ENCODE measurements around the gene KDM4E.

DNA sequence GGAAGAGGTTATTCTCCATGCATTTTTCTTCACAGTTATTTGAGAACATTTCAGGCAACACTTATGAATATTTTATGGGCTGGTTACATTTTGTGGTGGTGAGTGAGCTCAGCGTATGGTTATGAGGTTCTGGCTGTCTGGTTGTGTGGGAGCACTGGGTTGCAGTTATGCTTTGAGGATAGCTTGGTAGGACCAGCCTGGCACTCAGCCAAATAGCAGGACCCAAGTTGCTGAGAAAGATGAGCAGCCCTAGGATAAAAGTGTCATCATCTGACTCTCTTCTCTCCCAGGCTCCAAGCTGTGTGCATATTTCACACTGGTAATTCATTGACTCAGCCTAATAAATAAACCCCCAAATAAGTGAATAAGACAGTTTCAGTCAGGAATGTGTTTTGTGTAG is 33.6 kb downstream of the KDM4E start:
- TF ChIP-seq, protein P1, sequence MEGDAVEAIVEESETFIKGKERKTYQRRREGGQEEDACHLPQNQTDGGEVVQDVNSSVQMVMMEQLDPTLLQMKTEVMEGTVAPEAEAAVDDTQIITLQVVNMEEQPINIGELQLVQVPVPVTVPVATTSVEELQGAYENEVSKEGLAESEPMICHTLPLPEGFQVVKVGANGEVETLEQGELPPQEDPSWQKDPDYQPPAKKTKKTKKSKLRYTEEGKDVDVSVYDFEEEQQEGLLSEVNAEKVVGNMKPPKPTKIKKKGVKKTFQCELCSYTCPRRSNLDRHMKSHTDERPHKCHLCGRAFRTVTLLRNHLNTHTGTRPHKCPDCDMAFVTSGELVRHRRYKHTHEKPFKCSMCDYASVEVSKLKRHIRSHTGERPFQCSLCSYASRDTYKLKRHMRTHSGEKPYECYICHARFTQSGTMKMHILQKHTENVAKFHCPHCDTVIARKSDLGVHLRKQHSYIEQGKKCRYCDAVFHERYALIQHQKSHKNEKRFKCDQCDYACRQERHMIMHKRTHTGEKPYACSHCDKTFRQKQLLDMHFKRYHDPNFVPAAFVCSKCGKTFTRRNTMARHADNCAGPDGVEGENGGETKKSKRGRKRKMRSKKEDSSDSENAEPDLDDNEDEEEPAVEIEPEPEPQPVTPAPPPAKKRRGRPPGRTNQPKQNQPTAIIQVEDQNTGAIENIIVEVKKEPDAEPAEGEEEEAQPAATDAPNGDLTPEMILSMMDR (IDR thresholded peaks at IDR 0.05) = no peak
- TF ChIP-seq POLR2AphosphoS5 (IDR thresholded peaks at IDR 0.05) (no peak), POLR2A (IDR thresholded peaks at IDR 0.05) (no peak)

Data from prostate gland (tissue), 2 donors.